ENCODE results near the gene SLC17A9.
A peak's percentile ranks its signal among the peaks of the same experiment; 100 is the strongest.

The SLC17A9 gene

GRCh38 chr20:62969939-62970306 is 17.4 kb downstream of the SLC17A9 start:
- no peak for DNase-seq

- no peak for DNase-seq
Measured at GRCh38 chr20:62970307-62971210, 18.1 kb downstream of the SLC17A9 start.

GRCh38 chr20:62971211-62971949 is 18.9 kb downstream of the SLC17A9 start:
- no peak for DNase-seq

- peak; percentile 89 for DNase-seq
Measured at GRCh38 chr20:62971950-62972844, 19.7 kb downstream of the SLC17A9 start.

GRCh38 chr20:62972845-62973745 is 20.6 kb downstream of the SLC17A9 start:
- no peak for DNase-seq

- no peak for DNase-seq
Measured at GRCh38 chr20:62975251-62975760, 22.8 kb downstream of the SLC17A9 start.

GRCh38 chr20:62975812-62976508 is 23.5 kb downstream of the SLC17A9 start:
- no peak for DNase-seq

- no peak for DNase-seq
Measured at GRCh38 chr20:62976886-62977285, 24.4 kb downstream of the SLC17A9 start.

- DNase-seq = no peak
Measured at GRCh38 chr20:62977613-62978560, 25.4 kb downstream of the SLC17A9 start.

- no peak for DNase-seq
Measured at GRCh38 chr20:62978561-62978943, 26.0 kb downstream of the SLC17A9 start.

- no peak for DNase-seq
Measured at GRCh38 chr20:62979310-62979709, 26.8 kb downstream of the SLC17A9 start.

GRCh38 chr20:62979876-62980373 is 27.4 kb downstream of the SLC17A9 start:
- DNase-seq = no peak

- DNase-seq = no peak
Measured at GRCh38 chr20:62980380-62980960, 28.0 kb downstream of the SLC17A9 start.

- DNase-seq = no peak
Measured at GRCh38 chr20:62980970-62981369, 28.5 kb downstream of the SLC17A9 start.

GRCh38 chr20:62982124-62983075 is 29.9 kb downstream of the SLC17A9 start:
- DNase-seq = no peak

GRCh38 chr20:62983210-62983609 is 30.7 kb downstream of the SLC17A9 start:
- DNase-seq = no peak

- DNase-seq = no peak
Measured at GRCh38 chr20:62984666-62985443, 32.3 kb downstream of the SLC17A9 start.

All from right hindlimb (tissue), 1 donor.